Smooth muscle cell (in vitro differentiated cells): ENCODE results near the gene IMMT. TPM values are rescaled to one million over a fixed set of nuclear protein-coding genes. Genes with fewer than 3 reads are reported as not detected.

Source experiments
- DNase-seq: peaks from one replicate; lab custom pipeline; 2025; ENCODE audit not compliant: unreplicated experiment; lab: John Stamatoyannopoulos, UW
- H2AFZ ChIP-seq: fragments of 200-600 bp; sonication (generic); 2 replicates; pipeline ENCODE4 v1.6.0; 2016; ENCODE audit warnings: antibody characterized with exemption, low read depth, mild to moderate bottlenecking
- H3F3A ChIP-seq: fragments of 200-600 bp; sonication (generic); 2 replicates; pipeline ENCODE4 v1.6.0; 2017; ENCODE audit warnings: antibody characterized with exemption, low read depth
- H3K27ac ChIP-seq: fragments of 200-600 bp; sonication (generic); 2 replicates; pipeline ENCODE4 v1.5.1; 2016; ENCODE audit warnings: low read depth, mild to moderate bottlenecking
- H3K27me3 ChIP-seq: fragments of 200-600 bp; sonication (generic); 2 replicates; pipeline ENCODE4 v1.6.1; 2016; ENCODE audit warnings: low read depth, mild to moderate bottlenecking
- H3K36me3 ChIP-seq: fragments of 200-600 bp; sonication (generic); 2 replicates; pipeline ENCODE4 v1.5.1; 2016; ENCODE audit warnings: low read depth
- H3K4me1 ChIP-seq: fragments of 200-600 bp; sonication (generic); 2 replicates; pipeline ENCODE4 v1.5.1; 2016; ENCODE audit warnings: low read depth
- H3K4me2 ChIP-seq: fragments of 200-600 bp; sonication (generic); 2 replicates; pipeline ENCODE4 v1.6.0; 2016; ENCODE audit warnings: mild to moderate bottlenecking
- H3K4me3 ChIP-seq: fragments of 200-600 bp; sonication (generic); 2 replicates; pipeline ENCODE4 v1.5.1; 2016; ENCODE audit warnings: mild to moderate bottlenecking
- H3K79me2 ChIP-seq: fragments of 200-600 bp; sonication (generic); 2 replicates; pipeline ENCODE4 v1.6.0; 2016; ENCODE audit warnings: low read depth, mild to moderate bottlenecking
- H3K9ac ChIP-seq: fragments of 200-600 bp; sonication (generic); 2 replicates; pipeline ENCODE4 v1.6.0; 2016; ENCODE audit warnings: low read depth
- H3K9me3 ChIP-seq: fragments of 200-600 bp; sonication (generic); replicated peaks from 2 replicates; pipeline ENCODE4 v1.5.1; 2016; ENCODE audit warnings: low read depth
- H4K20me1 ChIP-seq: fragments of 200-600 bp; sonication (generic); 2 replicates; pipeline ENCODE4 v1.6.0; 2016; ENCODE audit warnings: low read depth
- CTCF ChIP-seq: fragments of 200-600 bp; sonication (generic); IDR thresholded peaks from 2 replicates; pipeline ENCODE4 v1.5.1; 2017; ENCODE audit warnings: borderline replicate concordance, mild to moderate bottlenecking, antibody characterized with exemption; ENCODE audit not compliant: insufficient read depth, poor library complexity, severe bottlenecking
- WGBS: methylation state at CpG from one replicate; pipeline ENCODE4 v1.1.7; 2016; ENCODE audit warnings: low lambda C conversion rate; 5-methylcytosine and 5-hydroxymethylcytosine counted together
- microRNA-seq: library from miRNA; unstranded; fragments of <30 nt; microRNA quantifications from one replicate; pipeline ENCODE4, GENCODE V29; 2016; ENCODE audit warnings: borderline number of aligned reads
- polyA plus RNA-seq: library from polyadenylated mRNA; unstranded; fragments of >200 nt; fragmentation: Nextera tagmentation; extraction: Ambion mirVana; gene quantifications from 2 replicates; pipeline ENCODE4 v1.2.1, GENCODE V29; 2016
- small RNA-seq: library from RNA; depleted of rRNA; stranded (forward); fragments of <200 nt; gene quantifications from one replicate; pipeline ENCODE3, GENCODE V24; 2014
- total RNA-seq: library from RNA; depleted of rRNA; stranded (reverse); fragments of >200 nt; gene quantifications from 2 replicates; pipeline ENCODE4 v1.2.3, GENCODE V29; 2014

The IMMT gene
- total and polyA plus RNA-seq, 2 experiments from 2014 or later = 71.1 to 74.5 TPM

GRCh38 chr2:86097114-86097896 is 98.0 kb downstream of the IMMT start:
- TF ChIP-seq CTCF = no peak
- 97% methylated on average over 3 of the region's 3 CpGs for WGBS
- Histone ChIP-seq H3K27ac (no peak overlapping the region), H3K9ac (no peak overlapping the region), H3K36me3 (peaks cover 21% of the 10 kb centered on the region), H3F3A (no peaks in the 10 kb centered on the region), H3K4me3 (no peak overlapping the region), H3K4me2 (no peak overlapping the region), H4K20me1 (peaks cover 12% of the 10 kb centered on the region), H3K27me3 (no peaks in the 10 kb centered on the region), H3K9me3 (no peaks in the 10 kb centered on the region), H2AFZ (no peak overlapping the region), H3K79me2 (peaks cover 31% of the 10 kb centered on the region), H3K4me1 (no peaks in the 10 kb centered on the region)
- no peak for DNase-seq

GRCh38 chr2:86094229-86094628 is 101.0 kb downstream of the IMMT start:
- H3K4me3 ChIP-seq = no peak overlapping the region
- peaks cover 19% of the 10 kb centered on the region for H3K79me2 ChIP-seq
- WGBS = 97% methylated on average over 1 of the region's 1 CpG
- no peak overlapping the region for H3K9ac ChIP-seq
- no peaks in the 10 kb centered on the region for H3K9me3 ChIP-seq
- H3K36me3 ChIP-seq = peaks cover 18% of the 10 kb centered on the region
- no peak for DNase-seq
- H3K27ac ChIP-seq = no peak overlapping the region
- no peaks in the 10 kb centered on the region for H3K4me1 ChIP-seq
- H3F3A ChIP-seq = no peaks in the 10 kb centered on the region
- TF ChIP-seq CTCF = no peak
- no peak overlapping the region for H3K4me2 ChIP-seq
- peaks cover 12% of the 10 kb centered on the region for H4K20me1 ChIP-seq
- H2AFZ ChIP-seq = no peak overlapping the region
- H3K27me3 ChIP-seq = no peaks in the 10 kb centered on the region

Small RNA genes within 50 kb of the gene (microRNA-seq; reads per million reads assigned to microRNA genes)
- not detected for gene MIR4779

Small RNA genes within 50 kb of the gene (small RNA-seq; reads per million reads assigned to genes)
- gene MIR4779 = not detected
- not detected for gene RF00019
- 621 reads per million, percentile 99 among the genes with 10 or more reads in this experiment for gene SNORD94

Other genes with a start within 250 kb of the IMMT start
- gene POLR1A, start 89.6 kb downstream of the IMMT start, total RNA-seq = 12.2 and 20.8 TPM in 2 replicates
- 4.9 and 6.0 TPM in 2 replicates for gene POLR1A, start 89.6 kb downstream of the IMMT start, polyA plus RNA-seq
- 78.7 and 147 TPM in 2 replicates for gene PTCD3, start 89.2 kb downstream of the IMMT start, total RNA-seq
- gene PTCD3, start 89.2 kb downstream of the IMMT start, polyA plus RNA-seq = 42.2 and 58.7 TPM in 2 replicates
- 37.6 and 49.0 TPM in 2 replicates for gene MRPL35, start 4.0 kb upstream of the IMMT start, total RNA-seq
- gene MRPL35, start 4.0 kb upstream of the IMMT start, polyA plus RNA-seq = 27.9 and 31.9 TPM in 2 replicates
- 0.13 TPM in 1 of 2 replicates, not detected in the other for gene REEP1, start 142.2 kb upstream of the IMMT start, total RNA-seq
- not detected in 2 replicates for gene REEP1, start 142.2 kb upstream of the IMMT start, polyA plus RNA-seq
- gene KDM3A, start 245.9 kb upstream of the IMMT start, total RNA-seq = 57.5 and 71.9 TPM in 2 replicates
- gene KDM3A, start 245.9 kb upstream of the IMMT start, polyA plus RNA-seq = 19.6 and 24.6 TPM in 2 replicates